GM18951 (cell line): ENCODE data around the gene BRD1.
A peak's percentile ranks its signal among the peaks of the same experiment; 100 is the strongest.
"Not testable (repeated sequence)": the region's sequence is repeated elsewhere in the genome, so short reads cannot be mapped to it uniquely, and the experiment has no call there.

Experiments
- POLR2A ChIP-seq: IDR thresholded peaks from 4 replicates; pipeline ENCODE4 v1.6.1; 2011; ENCODE audit warnings: mild to moderate bottlenecking; ENCODE audit not compliant: insufficient read length, insufficient read depth; ENCODE audit errors: extremely low read depth
- in situ Hi-C: fragments of 300-500 bp; cut with MboI; formaldehyde crosslinking; loops from one replicate; pipeline ENCODE4 v1.12.0; 2022; ENCODE audit warnings: low sequenced_read_pairs, mixed read lengths, inconsistent platforms; ENCODE audit not compliant: unreplicated experiment

Gene BRD1

GRCh38 chr22:49861642-49862495 lies 34.2 kb upstream of the BRD1 start:
- in situ Hi-C loops: no loop called here
- TF ChIP-seq POLR2A: no peak

GRCh38 chr22:49858827-49859226 lies 31.2 kb upstream of the BRD1 start:
- TF ChIP-seq POLR2A: no peak
- in situ Hi-C loops: no loop called here

- no peak for TF ChIP-seq POLR2A
- in situ Hi-C loops: no loop called here
These were observed 29.3 kb upstream of the BRD1 start for GRCh38 chr22:49856766-49857618.

- TF ChIP-seq POLR2A: no peak
- in situ Hi-C loops: no loop called here
These were observed 28.7 kb upstream of the BRD1 start for GRCh38 chr22:49856343-49856742.

- in situ Hi-C loops: no loop called here
- TF ChIP-seq POLR2A: no peak
These were observed 27.7 kb upstream of the BRD1 start for GRCh38 chr22:49855251-49855911.

- no peak for TF ChIP-seq POLR2A
- in situ Hi-C loops: no loop called here
These were observed 26.5 kb upstream of the BRD1 start for GRCh38 chr22:49853981-49854831.

- in situ Hi-C loops: no loop called here
- peak; percentile 89 for TF ChIP-seq POLR2A
These were observed 25.5 kb upstream of the BRD1 start, which contains the start of gene ZBED4 for GRCh38 chr22:49852898-49853894. ZBED4 (plus strand) TSS chr22:49853844; CDS start chr22:49883663, 29,819 bp downstream.

GRCh38 chr22:49852568-49852897 lies 24.9 kb upstream of the BRD1 start:
- in situ Hi-C loops: not testable (repeated sequence)

- in situ Hi-C loops: no loop called here
- no peak for TF ChIP-seq POLR2A
These were observed 23.5 kb upstream of the BRD1 start for GRCh38 chr22:49850959-49851802.

GRCh38 chr22:49850021-49850911 lies 22.6 kb upstream of the BRD1 start:
- no peak for TF ChIP-seq POLR2A
- in situ Hi-C loops: no loop called here
